ENCODE results near the gene RAN. TPM values are rescaled to one million over a fixed set of nuclear protein-coding genes. Genes with fewer than 3 reads are reported as not detected.
A peak's percentile ranks its signal among the peaks of the same experiment; 100 is the strongest.

The RAN gene
- total RNA-seq, 2 experiments from 2014 or later, result 278 to 302 TPM

DNA sequence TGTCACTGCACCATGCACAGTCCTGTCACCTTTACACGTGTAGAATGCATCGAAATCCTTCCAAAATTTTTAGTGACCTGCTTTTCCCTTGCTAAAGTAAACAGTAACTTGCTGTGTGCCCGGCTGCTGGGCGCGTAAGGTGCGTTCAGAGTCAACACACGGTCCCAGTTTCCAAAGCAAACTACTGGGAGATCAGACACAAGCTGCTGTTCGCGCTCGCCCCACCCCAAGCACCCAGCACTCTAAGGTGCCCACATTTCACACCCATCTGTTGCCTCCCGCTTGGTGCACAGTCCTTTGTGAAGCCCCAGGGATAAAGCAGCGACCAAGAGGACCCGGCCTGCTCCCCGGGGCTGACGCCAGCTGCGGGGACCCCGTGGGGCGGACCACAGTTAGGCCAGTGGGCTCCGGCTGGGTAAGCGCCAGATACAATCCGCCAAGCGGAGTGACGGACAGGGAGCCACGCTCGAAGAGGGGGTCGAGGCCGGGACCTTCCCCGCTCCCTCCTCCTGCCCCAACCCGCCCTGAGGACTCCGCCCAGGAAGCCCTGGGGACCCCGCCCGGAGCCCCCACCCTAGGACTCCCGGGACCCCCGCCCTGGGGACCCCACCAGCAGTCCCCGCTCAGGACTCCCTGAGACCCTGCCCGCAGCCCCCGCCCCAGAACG is 33.4 kb upstream of the RAN start:
- Mint-ChIP-seq H3K4me3 (peak overlapping the region; percentile 89), H3K4me1 (ENCODE audit: low read depth) (peaks cover 29% of the 10 kb centered on the region), H3K27ac (peak overlapping the region; percentile 52), H3K36me3 (ENCODE audit: low read depth) (no peaks in the 10 kb centered on the region), H3K27me3 (no peaks in the 10 kb centered on the region), H3K9me3 (no peaks in the 10 kb centered on the region)
- Histone ChIP-seq H3K4me1 (ENCODE audit: insufficient read depth, low read length) (peaks cover 18% of the 10 kb centered on the region), H3K27me3 (ENCODE audit: control insufficient read depth in 1 of 2, insufficient read depth in 2 of 2, low read length in 2 of 2) (no peaks in the 10 kb centered on the region), H3K4me3 (ENCODE audit: low read length) (peak overlapping the region; percentile 68), H3K36me3 (ENCODE audit: insufficient read depth, low read length) (no peaks in the 10 kb centered on the region), H3K27ac (ENCODE audit: low read depth in 1 of 2, low read length in 2 of 2) (no peak overlapping the region), H3K9me3 (ENCODE audit: control insufficient read depth in 1 of 2, insufficient read depth in 1 of 2, low read length in 2 of 2) (no peaks in the 10 kb centered on the region)
- intact Hi-C loops (cut with DNase I, micrococcal nuclease), result no loop called here
- peak in 8 of 14 experiments; percentile 5 to 56 (median 21) for DNase-seq
- TF ChIP-seq, protein P1, sequence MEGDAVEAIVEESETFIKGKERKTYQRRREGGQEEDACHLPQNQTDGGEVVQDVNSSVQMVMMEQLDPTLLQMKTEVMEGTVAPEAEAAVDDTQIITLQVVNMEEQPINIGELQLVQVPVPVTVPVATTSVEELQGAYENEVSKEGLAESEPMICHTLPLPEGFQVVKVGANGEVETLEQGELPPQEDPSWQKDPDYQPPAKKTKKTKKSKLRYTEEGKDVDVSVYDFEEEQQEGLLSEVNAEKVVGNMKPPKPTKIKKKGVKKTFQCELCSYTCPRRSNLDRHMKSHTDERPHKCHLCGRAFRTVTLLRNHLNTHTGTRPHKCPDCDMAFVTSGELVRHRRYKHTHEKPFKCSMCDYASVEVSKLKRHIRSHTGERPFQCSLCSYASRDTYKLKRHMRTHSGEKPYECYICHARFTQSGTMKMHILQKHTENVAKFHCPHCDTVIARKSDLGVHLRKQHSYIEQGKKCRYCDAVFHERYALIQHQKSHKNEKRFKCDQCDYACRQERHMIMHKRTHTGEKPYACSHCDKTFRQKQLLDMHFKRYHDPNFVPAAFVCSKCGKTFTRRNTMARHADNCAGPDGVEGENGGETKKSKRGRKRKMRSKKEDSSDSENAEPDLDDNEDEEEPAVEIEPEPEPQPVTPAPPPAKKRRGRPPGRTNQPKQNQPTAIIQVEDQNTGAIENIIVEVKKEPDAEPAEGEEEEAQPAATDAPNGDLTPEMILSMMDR (IDR thresholded peaks at IDR 0.05), result no peak
- ATAC-seq (ENCODE audit: poor library complexity), result peak; percentile 24
- ChIA-PET POLR2A (interaction anchor here (0.7 to 2.1 kb wide), 6 partner anchors 29 to 39 kb away, joined by 3 to 8 read pairs (median 4); no protein-coding TSS in a partner anchor), CTCF (interaction anchor here (0.7 to 2.8 kb wide), 2 partner anchors 12 to 33 kb away, joined by 4 to 18 read pairs; partner anchors contain the start of gene RAN)

DNA sequence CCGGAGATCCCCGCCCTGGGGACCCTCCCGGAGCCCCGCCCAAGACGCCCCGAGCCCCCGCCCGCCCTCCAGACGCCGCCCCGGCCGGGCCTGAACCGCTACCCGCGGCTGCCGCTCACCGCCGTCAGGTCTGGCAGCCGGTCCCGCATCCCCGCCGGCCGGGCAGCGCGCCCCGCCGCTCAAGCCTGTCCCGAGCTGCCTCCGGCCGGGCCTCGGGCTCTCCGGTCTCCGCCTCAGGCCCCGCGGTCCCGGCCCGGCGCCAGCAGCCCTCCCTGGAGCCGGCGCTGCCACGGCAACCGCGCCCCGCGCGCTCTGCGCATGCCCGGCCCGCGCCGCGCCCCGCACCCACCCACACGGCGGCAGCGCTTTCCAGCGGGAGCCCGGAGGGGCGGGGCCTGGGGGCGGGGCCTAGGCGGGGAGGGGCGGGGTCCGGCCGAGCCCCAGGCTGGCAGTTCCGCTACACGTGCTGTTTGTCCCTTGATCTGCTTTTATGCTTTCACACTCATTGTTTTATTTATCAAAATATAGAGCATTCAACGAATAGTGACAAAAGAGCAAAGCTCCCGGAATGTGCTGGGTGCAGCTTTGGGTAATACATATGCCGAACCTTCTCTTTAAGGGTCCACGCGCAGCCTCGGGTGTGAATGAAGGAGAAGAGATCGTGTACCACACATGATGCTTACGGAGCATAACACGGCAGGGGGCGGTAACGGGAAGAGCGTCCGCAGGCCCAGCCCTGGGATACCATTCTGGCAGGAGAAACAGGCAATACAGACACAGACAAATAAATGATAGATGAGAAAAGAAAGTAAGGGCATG is 32.7 kb upstream of the RAN start, which contains the start of gene STX2:
Gene STX2 (minus strand): TSS at position 300 of the 819 bp plus-strand sequence. CDS start 151 bp downstream, at position 149.
- POLR2A ChIA-PET, result interaction anchor here (0.7 to 1.1 kb wide), 4 partner anchors 28 to 38 kb away, joined by 3 to 5 read pairs (median 4); no protein-coding TSS in a partner anchor
- peak; percentile 77 to 96 (median 92) for DNase-seq

More for the DNA sequence above, 32.7 kb upstream of the RAN start, which contains the start of gene STX2:
- H3K27me3 ChIP-seq (ENCODE audit: control insufficient read depth in 1 of 2, insufficient read depth in 2 of 2, low read length in 2 of 2), result no peaks in the 10 kb centered on the region
- TF ChIP-seq, protein P1 (IDR thresholded peaks at IDR 0.05), result peak; percentile 54
- intact Hi-C loops (cut with DNase I, micrococcal nuclease), result loop anchor here (1.0 kb wide), 2 partner anchors 31 to 33 kb away; partner anchors contain the start of gene RAN (in 1 of the 2)
- peaks cover 18% of the 10 kb centered on the region for H3K4me1 ChIP-seq (ENCODE audit: insufficient read depth, low read length)
- Mint-ChIP-seq H3K4me1 (ENCODE audit: low read depth) (peaks cover 27% of the 10 kb centered on the region), H3K9me3 (no peaks in the 10 kb centered on the region), H3K27ac (peak within 1 kb of the TSS; percentile 63), H3K4me3 (peak within 1 kb of the TSS; percentile 89), H3K36me3 (ENCODE audit: low read depth) (no peaks in the 10 kb centered on the region), H3K27me3 (no peaks in the 10 kb centered on the region)
- no peaks in the 10 kb centered on the region for H3K9me3 ChIP-seq (ENCODE audit: control insufficient read depth in 1 of 2, insufficient read depth in 1 of 2, low read length in 2 of 2)
- peak within 1 kb of the TSS; percentile 68 for H3K4me3 ChIP-seq (ENCODE audit: low read length)
- H3K36me3 ChIP-seq (ENCODE audit: insufficient read depth, low read length), result no peaks in the 10 kb centered on the region
- peak; percentile 91 for ATAC-seq (ENCODE audit: poor library complexity)
- CTCF ChIA-PET, result interaction anchor here (0.7 kb wide), 1 partner anchor 32 kb away, joined by 4 read pairs; the partner anchor contains the start of gene RAN
- H3K27ac ChIP-seq (ENCODE audit: low read depth in 1 of 2, low read length in 2 of 2), result peak within 1 kb of the TSS in 1 of 2 donors; percentile 42
